ENCODE results near the gene NCOA3. TPM values are rescaled to one million over a fixed set of nuclear protein-coding genes. Genes with fewer than 3 reads are reported as not detected.
"Not testable (repeated sequence)": the region's sequence is repeated elsewhere in the genome, so short reads cannot be mapped to it uniquely, and the experiment has no call there.

Gene NCOA3
- polyA plus RNA-seq, 4 donors = 30.8 to 41.2 (median 37.5) TPM

- DNase-seq (ENCODE audit: low read depth in 4 of 4, low spot score in 3 of 4) = no peak
These were observed 86.5 kb downstream of the NCOA3 start for GRCh38 chr20:47588158-47588557.

- DNase-seq (ENCODE audit: low read depth in 4 of 4, low spot score in 3 of 4) = no peak
These were observed 89.5 kb downstream of the NCOA3 start for GRCh38 chr20:47591231-47591630.

- no peak for DNase-seq (ENCODE audit: low read depth in 4 of 4, low spot score in 3 of 4)
These were observed 92.5 kb downstream of the NCOA3 start for GRCh38 chr20:47594157-47594556.

- DNase-seq (ENCODE audit: low read depth in 4 of 4, low spot score in 3 of 4) = not testable (repeated sequence)
These were observed 93.5 kb downstream of the NCOA3 start for GRCh38 chr20:47595138-47595537.

- DNase-seq (ENCODE audit: low read depth in 4 of 4, low spot score in 3 of 4) = no peak
These were observed 94.4 kb downstream of the NCOA3 start for GRCh38 chr20:47596003-47596571.

- no peak for DNase-seq (ENCODE audit: low read depth in 4 of 4, low spot score in 3 of 4)
These were observed 95.4 kb downstream of the NCOA3 start for GRCh38 chr20:47597090-47597489.

- no peak for DNase-seq (ENCODE audit: low read depth in 4 of 4, low spot score in 3 of 4)
These were observed 97.4 kb downstream of the NCOA3 start for GRCh38 chr20:47598911-47599744.

- DNase-seq (ENCODE audit: low read depth in 4 of 4, low spot score in 3 of 4) = no peak
These were observed 99.4 kb downstream of the NCOA3 start for GRCh38 chr20:47600967-47601547.

GRCh38 chr20:47603260-47603659 is 101.6 kb downstream of the NCOA3 start:
- DNase-seq (ENCODE audit: low read depth in 4 of 4, low spot score in 3 of 4) = no peak

- no peak for DNase-seq (ENCODE audit: low read depth in 4 of 4, low spot score in 3 of 4)
These were observed 104.2 kb downstream of the NCOA3 start for GRCh38 chr20:47605673-47606413.

- no peak for DNase-seq (ENCODE audit: low read depth in 4 of 4, low spot score in 3 of 4)
These were observed 104.8 kb downstream of the NCOA3 start for GRCh38 chr20:47606414-47606982.

- DNase-seq (ENCODE audit: low read depth in 4 of 4, low spot score in 3 of 4) = no peak
These were observed 105.4 kb downstream of the NCOA3 start for GRCh38 chr20:47606983-47607613.

GRCh38 chr20:47609001-47609400 is 107.3 kb downstream of the NCOA3 start:
- no peak for DNase-seq (ENCODE audit: low read depth in 4 of 4, low spot score in 3 of 4)

- DNase-seq (ENCODE audit: low read depth in 4 of 4, low spot score in 3 of 4) = no peak
These were observed 108.7 kb downstream of the NCOA3 start for GRCh38 chr20:47610247-47610944.

- DNase-seq (ENCODE audit: low read depth in 4 of 4, low spot score in 3 of 4) = no peak
These were observed 109.2 kb downstream of the NCOA3 start for GRCh38 chr20:47610945-47611250.

- no peak for DNase-seq (ENCODE audit: low read depth in 4 of 4, low spot score in 3 of 4)
These were observed 110.1 kb downstream of the NCOA3 start for GRCh38 chr20:47611785-47612184.

- no peak for DNase-seq (ENCODE audit: low read depth in 4 of 4, low spot score in 3 of 4)
These were observed 111.0 kb downstream of the NCOA3 start for GRCh38 chr20:47612670-47613069.

GRCh38 chr20:47614703-47615309 is 113.1 kb downstream of the NCOA3 start:
- no peak for DNase-seq (ENCODE audit: low read depth in 4 of 4, low spot score in 3 of 4)

- no peak for DNase-seq (ENCODE audit: low read depth in 4 of 4, low spot score in 3 of 4)
These were observed 116.8 kb downstream of the NCOA3 start for GRCh38 chr20:47618479-47618878.
